IMR-90 (cell line): ENCODE results near the gene COL17A1. TPM values are rescaled to one million over a fixed set of nuclear protein-coding genes. Genes with fewer than 3 reads are reported as not detected.

ENCODE experiments used
- ATAC-seq: fragments of 200-7000 bp; cut with Tn5 transposase; 2 replicates; pipeline ENCODE4 v1.9.1; 2020; ENCODE audit warnings: low read depth, mild to moderate bottlenecking, moderate library complexity
- BruUV-seq: library from RNA; stranded (reverse); fragments of 400-500 nt; replicated peaks from 2 replicates; lab custom pipeline; 2021; lab: Mats Ljungman, UMichigan
- CTCF ChIA-PET: fragments of 300-600 bp; formaldehyde crosslinking; extraction: SDS; loops from one replicate; lab custom pipeline; 2021; ENCODE audit warnings: antibody characterized with exemption; lab: Yijun Ruan, JAX
- POLR2A ChIA-PET: fragments of 300-600 bp; sonication (Branson Sonifier 250); formaldehyde crosslinking; loops from one replicate; lab custom pipeline; 2022; ENCODE audit warnings: antibody characterized with exemption; ENCODE audit not compliant: unreplicated experiment; lab: Charles Lee
- DNase-seq: peaks from one replicate; pipeline ENCODE4 v3.0.0; 2013
- H2AFZ ChIP-seq: replicated peaks from 2 replicates; pipeline ENCODE3; 2013; ENCODE audit warnings: low read length, mild to moderate bottlenecking; ENCODE audit not compliant: poor library complexity
- H2AK5ac ChIP-seq: 2 replicates; pipeline ENCODE4 v1.6.1; 2013; ENCODE audit warnings: low read depth, low read length, inconsistent platforms
- H2AK9ac ChIP-seq: replicated peaks from 2 replicates; pipeline ENCODE3; 2013; ENCODE audit warnings: mild to moderate bottlenecking, low read depth, low read length, moderate library complexity; ENCODE audit not compliant: poor library complexity
- H2BK120ac ChIP-seq: 2 replicates; pipeline ENCODE4 v1.6.1; 2013; ENCODE audit warnings: low read depth, low read length, inconsistent platforms
- H2BK15ac ChIP-seq: 3 replicates; pipeline ENCODE4 v1.6.1; 2013; ENCODE audit warnings: low read depth, low read length, inconsistent platforms
- H2BK20ac ChIP-seq: 2 replicates; pipeline ENCODE4 v1.6.1; 2013; ENCODE audit warnings: low read depth, mild to moderate bottlenecking, inconsistent platforms, low read length, moderate library complexity
- H2BK5ac ChIP-seq: 2 replicates; pipeline ENCODE4 v1.6.1; 2013; ENCODE audit warnings: mild to moderate bottlenecking, low read depth, low read length, inconsistent platforms; ENCODE audit not compliant: poor library complexity, severe bottlenecking
- H3K14ac ChIP-seq: replicated peaks from 2 replicates; pipeline ENCODE4 v1.6.1; 2013; ENCODE audit warnings: low read depth, low read length, inconsistent platforms
- H3K18ac ChIP-seq: 2 replicates; pipeline ENCODE4 v1.6.1; 2013; ENCODE audit warnings: low read depth, low read length, control low read depth
- H3K23ac ChIP-seq: 2 replicates; pipeline ENCODE4 v1.6.1; 2013; ENCODE audit warnings: low read depth, low read length, inconsistent platforms
- H3K27ac ChIP-seq: 2 replicates; pipeline ENCODE4 v1.5.1; 2013; ENCODE audit warnings: mild to moderate bottlenecking, control low read depth, low read length; ENCODE audit not compliant: insufficient read depth
- H3K27me3 ChIP-seq: 2 replicates; pipeline ENCODE4 v1.6.1; 2013; ENCODE audit warnings: low read length; ENCODE audit not compliant: control insufficient read depth, insufficient read depth
- H3K36me3 ChIP-seq: 2 replicates; pipeline ENCODE4 v1.6.1; 2013; ENCODE audit warnings: low read length, mixed read lengths; ENCODE audit not compliant: control insufficient read depth, insufficient read depth
- H3K4ac ChIP-seq: 2 replicates; pipeline ENCODE4 v1.6.1; 2013; ENCODE audit warnings: low read depth, low read length, inconsistent platforms
- H3K4me1 ChIP-seq: 2 replicates; pipeline ENCODE4 v1.6.1; 2013; ENCODE audit warnings: low read length, mixed read lengths; ENCODE audit not compliant: control insufficient read depth, insufficient read depth
- H3K4me2 ChIP-seq: 2 replicates; pipeline ENCODE4 v1.6.1; 2013; ENCODE audit warnings: low read depth, mild to moderate bottlenecking, control low read depth, low read length, moderate library complexity
- H3K4me3 ChIP-seq: 2 replicates; pipeline ENCODE4 v1.5.1; 2013; ENCODE audit warnings: low read depth, mild to moderate bottlenecking, control low read depth, low read length, moderate library complexity; ENCODE audit not compliant: insufficient read depth
- H3K56ac ChIP-seq: 2 replicates; pipeline ENCODE4 v1.6.1; 2013; ENCODE audit warnings: low read length, inconsistent platforms; ENCODE audit not compliant: insufficient read depth; ENCODE audit errors: extremely low read depth
- H3K79me1 ChIP-seq, 2 experiments: 2 replicates each; pipeline ENCODE4 v1.6.1; 2013; ENCODE audit warnings: low read length in 2 of 2, inconsistent platforms in 1 of 2, low read depth in 1 of 2
- H3K9ac ChIP-seq: 2 replicates; pipeline ENCODE4 v1.6.1; 2013; ENCODE audit warnings: low read depth, low read length, control low read depth
- H3K9me1 ChIP-seq: 2 replicates; pipeline ENCODE4 v1.6.1; 2013; ENCODE audit warnings: low read length, inconsistent platforms; ENCODE audit not compliant: insufficient read depth
- H3K9me3 ChIP-seq: 2 replicates; pipeline ENCODE4 v1.6.1; 2013; ENCODE audit warnings: low read length; ENCODE audit not compliant: control insufficient read depth, insufficient read depth
- H4K20me1 ChIP-seq: 2 replicates; pipeline ENCODE4 v1.6.1; 2013; ENCODE audit warnings: low read length, inconsistent platforms; ENCODE audit not compliant: insufficient read depth
- H4K5ac ChIP-seq: 2 replicates; pipeline ENCODE4 v1.6.1; 2013; ENCODE audit warnings: mild to moderate bottlenecking, low read depth, low read length, control low read depth
- H4K8ac ChIP-seq, 2 experiments: 2 replicates each; pipeline ENCODE4 v1.6.1; 2013; ENCODE audit warnings: low read depth in 2 of 2, low read length in 2 of 2, control low read depth in 1 of 2, inconsistent platforms in 1 of 2
- H4K91ac ChIP-seq: 2 replicates; pipeline ENCODE4 v1.6.1; 2013; ENCODE audit warnings: low read depth, low read length, inconsistent platforms; ENCODE audit not compliant: insufficient read depth
- BHLHE40 ChIP-seq: fragments of 150-350 bp; IDR thresholded peaks from 2 replicates; pipeline ENCODE4 v1.6.1; 2016; ENCODE audit warnings: mild to moderate bottlenecking, low read depth, low read length
- CEBPB ChIP-seq: IDR thresholded peaks from 2 replicates; pipeline ENCODE4 v1.6.1; 2012; ENCODE audit warnings: low read depth, low read length, improper control_type of control experiment
- CHD1 ChIP-seq: IDR thresholded peaks from 2 replicates; pipeline ENCODE4 v1.6.1; 2012; ENCODE audit warnings: low read depth, low read length, improper control_type of control experiment
- CTCF ChIP-seq: conservative IDR thresholded peaks from 2 replicates; pipeline ENCODE4 v1.5.1; 2012; ENCODE audit warnings: mild to moderate bottlenecking, low read depth, low read length, improper control_type of control experiment
- ELK1 ChIP-seq: fragments of 150-350 bp; IDR thresholded peaks from 2 replicates; pipeline ENCODE4 v1.6.1; 2016; ENCODE audit warnings: low read depth, mild to moderate bottlenecking, low read length, moderate library complexity, borderline replicate concordance
- FOS ChIP-seq: fragments of 150-350 bp; IDR thresholded peaks from 2 replicates; pipeline ENCODE4 v1.6.1; 2016; ENCODE audit warnings: low read depth, low read length
- MAFK ChIP-seq: IDR thresholded peaks from 2 replicates; pipeline ENCODE4 v1.6.1; 2012; ENCODE audit warnings: low read depth, low read length, improper control_type of control experiment
- MAZ ChIP-seq: IDR thresholded peaks from 2 replicates; pipeline ENCODE4 v1.6.1; 2012; ENCODE audit warnings: low read depth, mild to moderate bottlenecking, low read length, improper control_type of control experiment, moderate library complexity, borderline replicate concordance
- MXI1 ChIP-seq: IDR thresholded peaks from 2 replicates; pipeline ENCODE4 v1.6.1; 2012; ENCODE audit warnings: low read depth, mild to moderate bottlenecking, low read length, moderate library complexity, borderline replicate concordance
- NFE2L2 ChIP-seq: fragments of 150-350 bp; IDR thresholded peaks from 2 replicates; pipeline ENCODE4 v1.6.1; 2016; ENCODE audit warnings: low read depth, mild to moderate bottlenecking, low read length
- POLR2A ChIP-seq: IDR thresholded peaks from 2 replicates; pipeline ENCODE4 v1.6.1; 2012; ENCODE audit warnings: mild to moderate bottlenecking, low read depth, low read length
- RAD21 ChIP-seq: IDR thresholded peaks from 2 replicates; pipeline ENCODE4 v1.6.1; 2012; ENCODE audit warnings: low read length, improper control_type of control experiment
- RCOR1 ChIP-seq: IDR thresholded peaks from 2 replicates; pipeline ENCODE4 v1.6.1; 2012; ENCODE audit warnings: mild to moderate bottlenecking, low read length, improper control_type of control experiment; ENCODE audit not compliant: insufficient replicate concordance
- RFX5 ChIP-seq: IDR thresholded peaks from 2 replicates; pipeline ENCODE4 v1.8.0; 2012; ENCODE audit warnings: low read depth, mild to moderate bottlenecking, low read length, moderate library complexity
- SMC3 ChIP-seq: fragments of 150-350 bp; IDR thresholded peaks from 2 replicates; pipeline ENCODE4 v1.6.1; 2016; ENCODE audit warnings: low read depth, mild to moderate bottlenecking, antibody characterized with exemption, low read length, moderate library complexity
- USF2 ChIP-seq: fragments of 150-350 bp; IDR thresholded peaks from 2 replicates; pipeline ENCODE4 v1.6.1; 2017; ENCODE audit warnings: mild to moderate bottlenecking, antibody characterized with exemption, low read length, low read depth
- WGBS, 2 experiments: methylation state at CpG; one replicate each; pipeline versions ENCODE4 v1.1.5 to v1.1.7; 2013; ENCODE audit warnings: missing lambda C conversion rate in 2 of 2; ENCODE audit not compliant: insufficient read length in 1 of 2; ENCODE audit errors: extremely low coverage in 2 of 2; 5-methylcytosine and 5-hydroxymethylcytosine counted together
- dilution Hi-C: fragments of 300-500 bp; cut with HindIII; formaldehyde crosslinking; loops from one replicate; pipeline ENCODE4 v1.14.3; 2018; ENCODE audit warnings: low sequenced_read_pairs; ENCODE audit not compliant: unreplicated experiment
- in situ Hi-C: fragments of 300-500 bp; cut with MboI; formaldehyde crosslinking; loops from 3 replicates; pipeline ENCODE4 v1.14.3; 2019; ENCODE audit warnings: low sequenced_read_pairs, inconsistent platforms, mixed read lengths
- intact Hi-C: fragments of 100-400 bp; cut with micrococcal nuclease; formaldehyde crosslinking; loops from 2 replicates; pipeline ENCODE4 v1.10.0; 2022
- polyA plus RNA-seq, 3 experiments: library from polyadenylated mRNA; depleted of rRNA; stranded (reverse); fragments of >200 nt; gene quantifications; 2 replicates each; pipeline ENCODE4 v1.2.3, GENCODE V29; 2012; ENCODE audit warnings: low replicate concordance in 1 of 3
- total RNA-seq: library from RNA; depleted of rRNA; stranded (reverse); fragments of >200 nt; gene quantifications from 2 replicates; pipeline ENCODE4 v1.2.3, GENCODE V29; 2012

COL17A1 gene
- total and polyA plus RNA-seq, 2 of the 4 experiments (the other 2 are of a cell fraction) = 0.14 to 0.18 TPM

GRCh38 chr10:104005172-104005863 is 80.4 kb downstream of the COL17A1 start:
- peaks cover 9% of the 10 kb centered on the region for H3K36me3 ChIP-seq
- no peak overlapping the region for H3K4me3 ChIP-seq
- CTCF ChIA-PET = interaction anchor here (0.9 to 1.7 kb wide), 2 partner anchors 16 to 22 kb away, joined by 3 to 5 read pairs; no protein-coding TSS in a partner anchor
- H3K9me1 ChIP-seq = no peaks in the 10 kb centered on the region
- no peak overlapping the region for H3K56ac ChIP-seq
- ATAC-seq (no peak), DNase-seq (no peak)
- no peak overlapping the region for H4K8ac ChIP-seq
- H3K9me3 ChIP-seq = no peaks in the 10 kb centered on the region
- no peak overlapping the region for H2BK120ac ChIP-seq
- POLR2A ChIA-PET = no interaction called here
- no peak overlapping the region for H3K27ac ChIP-seq
- in situ Hi-C loops = loop anchor here (25.0 kb wide), 1 partner anchor 293 kb away; no protein-coding TSS in a partner anchor
- H4K20me1 ChIP-seq = no peaks in the 10 kb centered on the region
- no peaks in the 10 kb centered on the region for H3K4me1 ChIP-seq
- no peak overlapping the region for H3K9ac ChIP-seq
- H2BK5ac ChIP-seq = no peak overlapping the region
- no peak overlapping the region for H4K5ac ChIP-seq
- no peak overlapping the region for H3K4ac ChIP-seq
- no peak overlapping the region for H3K4me2 ChIP-seq
- no peak overlapping the region for H2AK9ac ChIP-seq
- H2AFZ ChIP-seq = no peak overlapping the region
- no peak overlapping the region for H2BK20ac ChIP-seq
- TF ChIP-seq SMC3 (no peak), CHD1 (no peak), MAZ (no peak), FOS (no peak), ELK1 (no peak), BHLHE40 (no peak), CEBPB (no peak), RCOR1 (no peak), POLR2A (no peak), MAFK (no peak), CTCF (no peak), RFX5 (no peak), USF2 (no peak), NFE2L2 (no peak), MXI1 (no peak), RAD21 (no peak)
- no peak overlapping the region for H2AK5ac ChIP-seq
- intact Hi-C loops = no loop called here
- H2BK15ac ChIP-seq = no peak overlapping the region
- H3K79me1 ChIP-seq = peaks cover 3 to 4% of the 10 kb centered on the region in 2 experiments; a peak in 2 of 4 replicates
- H3K23ac ChIP-seq = no peak overlapping the region
- no peaks in the 10 kb centered on the region for H3K27me3 ChIP-seq
- no peak overlapping the region for H3K18ac ChIP-seq
- BruUV-seq = no TSS peak
- WGBS, 2 experiments = no CpG with 5 or more reads among the region's 8 CpGs
- no peak overlapping the region for H3K14ac ChIP-seq
- dilution Hi-C loops = no loop called here
- no peak overlapping the region for H4K91ac ChIP-seq
